Body of pancreas (tissue), 4 donors: Measurements from ENCODE around the gene SOX13. TPM values are rescaled to one million over a fixed set of nuclear protein-coding genes. Genes with fewer than 3 reads are reported as not detected.

Experiments used
- ATAC-seq: fragments of 150-250 bp; one replicate; pipeline ENCODE4 v1.9.1; 2016
- DNase-seq, 4 donors: peaks; one replicate each; pipeline ENCODE4 v3.0.0-alpha.2; 2019
- H3K27ac ChIP-seq, 4 donors: fragments of 200-600 bp; sonication (generic); 1 replicate in 3 of 4; 2 replicates in 1 of 4; pipeline versions ENCODE4 v1.5.1 to v1.6.1; 2016 to 2019; ENCODE audit warnings: mild to moderate bottlenecking in 1 of 4, mixed read lengths in 1 of 4, moderate library complexity in 1 of 4
- H3K27me3 ChIP-seq, 2 donors: fragments of 200-600 bp; sonication (generic); one replicate each; pipeline ENCODE4 v1.6.0; 2016; ENCODE audit warnings: mild to moderate bottlenecking in 1 of 2
- H3K36me3 ChIP-seq, 2 donors: fragments of 200-600 bp; sonication (generic); replicated peaks in 1 of 2; 2 replicates each; pipeline ENCODE4 v1.5.1; 2016; ENCODE audit warnings: low read depth in 2 of 2; ENCODE audit not compliant: insufficient read depth in 1 of 2
- H3K4me1 ChIP-seq: fragments of 200-600 bp; sonication (generic); one replicate; pipeline ENCODE4 v1.6.0; 2016
- H3K4me3 ChIP-seq, 2 donors: fragments of 200-600 bp; sonication (generic); 1 replicate in 1 of 2; 2 replicates in 1 of 2; pipeline ENCODE4 v1.5.1; 2016 to 2019
- H3K9me3 ChIP-seq, 3 donors: fragments of 200-600 bp; sonication (generic); 1 replicate in 2 of 3; 2 replicates in 1 of 3; pipeline ENCODE4 v1.5.1; 2016
- POLR2A ChIP-seq, 3 donors: fragments of 450-650 bp; IDR thresholded peaks; one replicate each; pipeline ENCODE4 v1.6.1; 2016; ENCODE audit warnings: antibody characterized with exemption in 3 of 3, mild to moderate bottlenecking in 2 of 3
- WGBS, 2 donors: methylation state at CpG; one replicate each; pipeline ENCODE4 v1.1.5; 2017; 5-methylcytosine and 5-hydroxymethylcytosine counted together
- intact Hi-C: fragments of 100-400 bp; cut with DNase I; formaldehyde crosslinking; loops from one replicate; pipeline ENCODE4 v1.15.1; 2023
- total RNA-seq, 2 donors: library from RNA; depleted of rRNA; stranded (reverse); fragments of >200 nt; gene quantifications; one replicate each; pipeline ENCODE4 v1.1.0, GENCODE V29; 2016
- TF ChIP-seq, protein P1 (sequence below), 7 experiments: fragments of 450-650 bp in 4 of 7; fragments of 200-600 bp in 3 of 7; sonication (generic) in 3 of 7; IDR thresholded peaks; one replicate each; pipeline ENCODE4 v1.5.1; 2016 to 2019; ENCODE audit warnings: antibody characterized with exemption in 7 of 7

Gene SOX13
- total RNA-seq, 2 donors from 2014 or later, result 29.6 to 37.2 TPM

DNA sequence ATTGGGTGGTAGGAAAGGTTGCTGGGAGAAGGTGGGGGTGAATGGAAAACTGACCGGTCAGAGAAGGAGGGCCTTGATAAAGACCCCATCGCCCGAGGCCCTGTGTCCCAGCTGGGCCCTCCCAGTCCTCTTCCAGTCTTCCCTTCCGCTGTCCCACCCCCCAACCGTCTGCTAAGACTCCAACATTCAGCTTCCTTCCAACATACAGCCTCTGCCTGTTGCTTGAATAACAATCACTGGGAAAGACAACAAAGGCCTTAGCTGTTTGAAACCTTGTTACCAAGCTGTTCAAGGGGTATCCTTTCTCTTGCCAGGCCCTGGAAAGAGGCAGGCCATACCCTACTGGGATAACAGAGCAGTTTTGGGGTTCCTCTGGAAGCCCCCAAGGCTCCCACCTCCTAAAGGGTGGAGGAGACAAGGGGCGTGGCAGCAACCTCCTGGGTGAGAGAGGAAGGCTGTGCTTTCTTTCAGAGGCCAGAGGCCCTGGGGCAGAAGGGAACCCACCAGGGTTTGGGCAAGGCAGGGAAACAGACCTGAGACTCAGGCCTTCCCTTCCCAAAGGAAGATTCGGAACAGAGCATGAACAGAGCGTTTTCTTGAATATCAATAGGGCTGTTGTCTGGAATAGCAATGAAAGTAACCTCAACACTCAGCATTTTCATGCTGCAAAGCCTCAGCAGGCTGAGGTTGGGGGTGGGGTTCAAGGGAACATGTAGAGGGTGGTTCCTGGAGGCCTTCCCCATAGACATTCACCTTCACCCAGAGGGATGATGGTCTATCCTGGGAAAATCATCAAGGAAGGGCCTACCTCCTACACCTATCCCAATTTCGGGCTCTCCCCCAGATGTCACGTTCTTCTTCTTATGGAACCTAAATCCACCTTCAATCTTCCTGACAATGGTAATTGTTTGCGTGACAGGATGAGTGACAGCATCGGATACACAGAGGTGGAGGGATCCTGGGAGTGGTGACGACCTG, 74.8 kb downstream of the SOX13 start:
- ATAC-seq, result no peak
- Histone ChIP-seq H3K9me3 (no peaks in the 10 kb centered on the region), H3K36me3 (no peaks in the 10 kb centered on the region), H3K27ac (no peak overlapping the region), H3K4me1 (peaks cover 37% of the 10 kb centered on the region), H3K27me3 (no peaks in the 10 kb centered on the region), H3K4me3 (no peak overlapping the region)
- WGBS, 2 donors, result 83 to 85% methylated on average over 11 to 13 of the region's 13 CpGs
- no peak for TF ChIP-seq POLR2A (IDR thresholded peaks at IDR 0.05)
- TF ChIP-seq, protein P1, sequence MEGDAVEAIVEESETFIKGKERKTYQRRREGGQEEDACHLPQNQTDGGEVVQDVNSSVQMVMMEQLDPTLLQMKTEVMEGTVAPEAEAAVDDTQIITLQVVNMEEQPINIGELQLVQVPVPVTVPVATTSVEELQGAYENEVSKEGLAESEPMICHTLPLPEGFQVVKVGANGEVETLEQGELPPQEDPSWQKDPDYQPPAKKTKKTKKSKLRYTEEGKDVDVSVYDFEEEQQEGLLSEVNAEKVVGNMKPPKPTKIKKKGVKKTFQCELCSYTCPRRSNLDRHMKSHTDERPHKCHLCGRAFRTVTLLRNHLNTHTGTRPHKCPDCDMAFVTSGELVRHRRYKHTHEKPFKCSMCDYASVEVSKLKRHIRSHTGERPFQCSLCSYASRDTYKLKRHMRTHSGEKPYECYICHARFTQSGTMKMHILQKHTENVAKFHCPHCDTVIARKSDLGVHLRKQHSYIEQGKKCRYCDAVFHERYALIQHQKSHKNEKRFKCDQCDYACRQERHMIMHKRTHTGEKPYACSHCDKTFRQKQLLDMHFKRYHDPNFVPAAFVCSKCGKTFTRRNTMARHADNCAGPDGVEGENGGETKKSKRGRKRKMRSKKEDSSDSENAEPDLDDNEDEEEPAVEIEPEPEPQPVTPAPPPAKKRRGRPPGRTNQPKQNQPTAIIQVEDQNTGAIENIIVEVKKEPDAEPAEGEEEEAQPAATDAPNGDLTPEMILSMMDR (IDR thresholded peaks at IDR 0.05), result no peak
- DNase-seq, result no peak
- intact Hi-C loops, result no loop called here

DNA sequence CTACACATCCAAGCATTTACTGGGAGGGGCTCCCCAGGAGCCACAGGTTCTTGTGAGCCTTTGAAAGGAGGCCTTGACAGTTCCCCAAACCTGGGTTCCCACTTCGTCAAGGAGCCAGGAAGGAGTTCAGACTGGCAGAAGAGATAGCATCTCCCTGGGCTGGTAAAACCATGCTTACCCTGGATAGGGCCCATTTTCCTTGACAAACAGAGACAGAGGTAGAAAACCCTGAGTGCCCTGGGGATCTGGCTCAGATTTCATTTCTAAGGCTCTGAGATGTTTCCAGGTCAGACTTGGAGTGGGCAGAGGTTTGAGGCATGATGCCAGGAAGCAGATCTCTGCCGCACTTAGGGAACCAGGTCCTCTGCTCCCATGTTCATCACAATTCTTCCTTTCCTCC, 76.2 kb downstream of the SOX13 start:
- TF ChIP-seq, protein P1 (IDR thresholded peaks at IDR 0.05), result no peak
- TF ChIP-seq POLR2A (IDR thresholded peaks at IDR 0.05), result no peak
- no peaks in the 10 kb centered on the region for H3K9me3 ChIP-seq
- H3K4me1 ChIP-seq, result peaks cover 27% of the 10 kb centered on the region
- DNase-seq, result no peak
- H3K27ac ChIP-seq, result no peak overlapping the region
- no peaks in the 10 kb centered on the region for H3K27me3 ChIP-seq
- no peak for ATAC-seq
- intact Hi-C loops, result no loop called here
- H3K36me3 ChIP-seq, result no peaks in the 10 kb centered on the region
- no peak overlapping the region for H3K4me3 ChIP-seq
- WGBS, 2 donors, result 55 to 71% methylated on average over 2 of the region's 2 CpGs

DNA sequence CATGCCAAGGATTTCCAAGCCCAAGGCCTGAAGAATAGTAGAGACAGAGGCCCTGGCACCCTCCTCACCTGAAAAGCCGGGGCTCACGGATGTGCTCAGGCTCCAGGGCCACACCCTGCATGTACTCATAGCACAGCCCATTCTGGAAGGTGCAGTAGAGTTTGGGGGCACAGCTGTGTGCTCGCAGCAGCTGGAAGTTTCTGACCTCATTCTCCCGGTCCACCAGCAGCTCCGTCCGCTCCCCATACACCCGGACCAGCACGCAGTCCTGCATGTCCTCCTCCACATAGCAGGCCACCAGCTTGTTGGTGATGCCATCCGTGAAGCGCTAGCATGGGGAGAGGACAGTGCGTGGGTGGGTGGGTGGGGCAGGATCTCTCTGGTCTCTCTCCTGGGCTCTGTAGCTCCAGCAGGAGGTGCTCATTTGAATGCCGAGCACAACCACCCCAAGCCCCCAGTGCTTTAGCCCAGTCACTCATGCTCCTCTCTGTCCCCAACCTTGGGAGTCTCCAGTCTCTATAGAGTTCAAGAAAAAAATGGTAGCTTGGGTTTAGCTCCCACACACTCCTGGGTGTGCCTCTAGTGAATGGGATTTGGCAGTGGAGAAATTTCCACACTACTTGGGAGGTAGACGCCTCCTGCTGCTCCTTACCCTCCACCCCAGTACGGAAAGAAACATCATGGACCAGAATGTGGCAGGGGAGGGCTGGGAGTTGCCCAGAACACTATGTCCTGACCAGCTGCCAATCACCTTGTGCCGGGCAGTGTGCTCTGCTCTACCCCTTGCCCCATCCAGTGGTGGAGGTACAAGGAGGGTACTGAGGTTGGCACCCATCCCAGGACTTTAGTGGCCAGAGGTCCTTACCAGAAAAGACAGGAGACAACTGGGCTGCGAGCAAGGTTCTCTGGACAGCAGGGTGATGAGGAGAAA, 77.0 kb downstream of the SOX13 start:
- Histone ChIP-seq H3K36me3 (no peaks in the 10 kb centered on the region), H3K27ac (peak overlapping the region in 1 of 4 donors; percentile 50), H3K27me3 (no peaks in the 10 kb centered on the region), H3K4me3 (no peak overlapping the region), H3K9me3 (no peaks in the 10 kb centered on the region), H3K4me1 (peaks cover 27% of the 10 kb centered on the region)
- TF ChIP-seq, protein P1 (IDR thresholded peaks at IDR 0.05), result no peak
- no peak for TF ChIP-seq POLR2A (IDR thresholded peaks at IDR 0.05)
- ATAC-seq (no peak), DNase-seq (peak in 3 of 4 donors; percentile 28 to 64 (median 45))
- 81 to 83% methylated on average over 3 to 16 of the region's 16 CpGs for WGBS, 2 donors
- intact Hi-C loops, result no loop called here

DNA sequence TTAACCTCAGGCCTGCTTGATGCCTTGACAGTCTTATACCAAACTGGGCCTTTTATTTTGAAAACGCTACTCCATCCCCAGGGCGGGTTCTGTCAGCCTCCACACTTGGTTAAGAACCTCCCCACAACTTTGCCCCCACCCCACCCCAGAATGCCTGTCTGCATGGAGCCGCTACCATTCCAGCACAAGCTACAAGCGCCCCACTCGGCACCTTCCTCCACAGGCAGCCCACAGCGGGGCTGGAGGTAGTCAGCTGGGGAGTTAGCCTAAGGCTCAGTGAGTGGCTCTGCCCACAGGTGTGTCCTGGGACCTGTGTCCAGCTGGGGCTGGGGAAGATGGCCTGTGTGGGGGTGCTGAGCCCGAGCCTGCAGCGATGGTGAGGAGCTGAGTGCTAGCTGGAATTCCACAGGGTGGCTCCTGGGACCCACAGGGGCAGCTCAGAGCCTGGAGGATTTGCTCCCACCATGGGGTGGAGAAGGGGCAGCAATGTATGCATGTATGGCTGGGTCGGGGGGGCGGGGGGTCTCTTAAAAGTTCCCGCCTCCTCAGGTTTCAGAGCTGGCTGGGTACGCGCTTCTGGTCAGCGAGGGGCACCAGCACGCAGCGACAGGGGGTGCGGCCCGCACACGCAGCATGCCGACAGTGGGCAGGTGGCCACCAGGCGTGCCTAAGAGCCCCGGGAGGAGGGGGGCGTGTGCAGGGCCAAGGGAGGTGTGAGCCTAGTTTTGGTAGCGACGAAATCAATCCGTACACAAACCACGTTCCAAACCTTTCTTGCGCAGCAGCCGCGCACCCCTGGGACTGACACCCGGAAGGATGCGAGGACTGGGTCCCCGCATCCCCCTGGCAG, 78.0 kb downstream of the SOX13 start:
- Histone ChIP-seq H3K27ac (peak overlapping the region; percentile 39 to 76 (median 61)), H3K9me3 (no peaks in the 10 kb centered on the region), H3K4me1 (peaks cover 23% of the 10 kb centered on the region), H3K4me3 (peak overlapping the region; percentile 48 to 68), H3K36me3 (no peaks in the 10 kb centered on the region), H3K27me3 (no peaks in the 10 kb centered on the region)
- WGBS, 2 donors, result 29 to 70% methylated on average over 5 to 32 of the region's 33 CpGs
- DNase-seq (peak in 3 of 4 donors; percentile 23 to 48 (median 37)), ATAC-seq (peak; percentile 26)
- no peak for TF ChIP-seq POLR2A (IDR thresholded peaks at IDR 0.05)
- TF ChIP-seq, protein P1 (IDR thresholded peaks at IDR 0.05), result no peak
- intact Hi-C loops, result no loop called here
